ENCODE measurements around the gene HS3ST3B1.

The HS3ST3B1 gene

DNA sequence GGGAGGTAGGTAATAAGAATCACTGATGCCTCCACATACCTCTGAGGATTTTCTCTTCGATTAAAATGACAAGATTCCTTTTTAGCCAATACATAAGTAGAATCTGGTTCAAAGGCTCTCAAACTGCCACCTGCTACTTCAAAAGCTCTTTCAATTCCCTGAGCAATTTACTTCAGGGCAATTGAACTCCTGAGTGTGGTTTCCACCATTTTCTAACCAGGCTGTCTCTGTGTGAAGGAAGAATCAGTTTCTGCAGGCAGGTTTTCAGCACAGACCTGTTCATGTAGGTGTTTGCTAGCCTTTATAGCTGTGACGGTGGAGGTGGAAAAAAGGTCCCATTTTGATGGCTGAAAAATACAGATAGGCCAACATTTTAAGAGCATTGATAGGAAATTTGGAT is 18.2 kb upstream of the HS3ST3B1 start:
- TF ChIP-seq, protein P1, sequence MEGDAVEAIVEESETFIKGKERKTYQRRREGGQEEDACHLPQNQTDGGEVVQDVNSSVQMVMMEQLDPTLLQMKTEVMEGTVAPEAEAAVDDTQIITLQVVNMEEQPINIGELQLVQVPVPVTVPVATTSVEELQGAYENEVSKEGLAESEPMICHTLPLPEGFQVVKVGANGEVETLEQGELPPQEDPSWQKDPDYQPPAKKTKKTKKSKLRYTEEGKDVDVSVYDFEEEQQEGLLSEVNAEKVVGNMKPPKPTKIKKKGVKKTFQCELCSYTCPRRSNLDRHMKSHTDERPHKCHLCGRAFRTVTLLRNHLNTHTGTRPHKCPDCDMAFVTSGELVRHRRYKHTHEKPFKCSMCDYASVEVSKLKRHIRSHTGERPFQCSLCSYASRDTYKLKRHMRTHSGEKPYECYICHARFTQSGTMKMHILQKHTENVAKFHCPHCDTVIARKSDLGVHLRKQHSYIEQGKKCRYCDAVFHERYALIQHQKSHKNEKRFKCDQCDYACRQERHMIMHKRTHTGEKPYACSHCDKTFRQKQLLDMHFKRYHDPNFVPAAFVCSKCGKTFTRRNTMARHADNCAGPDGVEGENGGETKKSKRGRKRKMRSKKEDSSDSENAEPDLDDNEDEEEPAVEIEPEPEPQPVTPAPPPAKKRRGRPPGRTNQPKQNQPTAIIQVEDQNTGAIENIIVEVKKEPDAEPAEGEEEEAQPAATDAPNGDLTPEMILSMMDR (IDR thresholded peaks at IDR 0.05), result no peak

DNA sequence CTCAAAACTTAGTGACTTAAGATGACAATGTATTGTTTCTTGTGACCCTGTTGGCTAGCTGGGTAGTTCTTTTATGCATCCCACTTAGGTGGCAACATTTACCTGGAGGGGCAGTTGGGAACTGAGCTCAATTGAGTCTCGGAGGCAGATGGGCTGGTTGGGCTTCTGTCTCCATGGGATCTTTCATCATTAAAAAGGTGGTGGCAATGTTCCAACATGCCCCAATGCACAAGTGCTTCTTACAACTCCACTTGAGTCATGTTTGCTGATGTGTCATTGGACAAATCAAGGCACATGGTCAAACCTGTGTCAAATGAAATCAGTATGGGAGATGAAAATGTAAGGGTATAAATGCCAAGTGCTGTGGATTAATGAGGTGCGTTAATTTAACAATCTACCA is 11.7 kb upstream of the HS3ST3B1 start:
- TF ChIP-seq, protein P1 (IDR thresholded peaks at IDR 0.05), result no peak

DNA sequence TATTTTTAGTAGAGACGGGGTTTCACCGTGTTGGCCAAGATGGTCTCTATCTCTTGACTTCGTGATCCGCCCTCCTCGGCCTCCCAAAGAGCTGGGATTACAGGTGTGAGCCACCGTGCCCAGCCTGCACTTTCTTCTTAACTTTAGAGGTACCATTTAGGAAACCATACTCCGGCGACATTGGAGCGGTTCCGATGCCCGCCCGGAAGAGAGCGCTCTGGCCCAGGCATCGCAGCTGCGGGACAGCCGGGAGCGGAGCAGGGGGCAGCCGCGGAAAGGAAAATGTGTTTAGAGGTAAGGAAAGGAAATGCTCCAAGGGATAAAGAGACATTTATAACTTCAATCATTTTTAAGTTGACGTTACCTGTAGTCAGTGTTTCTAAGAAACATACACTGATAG is 6.0 kb upstream of the HS3ST3B1 start:
- TF ChIP-seq, protein P1 (IDR thresholded peaks at IDR 0.05), result no peak

DNA sequence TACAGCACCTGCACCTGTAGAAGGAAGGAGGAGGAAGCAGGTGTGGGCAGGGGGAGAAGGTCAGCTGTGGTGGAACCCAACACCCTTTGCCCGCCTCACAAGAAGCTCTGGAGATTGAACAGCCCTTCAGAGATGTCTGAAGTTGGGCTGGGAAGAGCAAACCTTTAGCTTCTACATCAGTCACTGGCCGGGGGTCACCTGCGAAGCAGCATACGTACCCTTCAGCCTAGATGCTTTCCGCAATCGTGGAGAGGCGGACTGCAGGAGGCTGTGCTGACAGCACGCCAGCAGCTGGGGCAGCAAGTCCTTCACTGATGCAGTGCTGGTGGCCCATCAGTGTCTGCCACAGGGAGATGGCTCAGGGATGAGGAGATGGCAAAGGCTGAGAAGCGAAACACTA is 5.2 kb upstream of the HS3ST3B1 start:
- TF ChIP-seq, protein P1 (IDR thresholded peaks at IDR 0.05), result no peak

DNA sequence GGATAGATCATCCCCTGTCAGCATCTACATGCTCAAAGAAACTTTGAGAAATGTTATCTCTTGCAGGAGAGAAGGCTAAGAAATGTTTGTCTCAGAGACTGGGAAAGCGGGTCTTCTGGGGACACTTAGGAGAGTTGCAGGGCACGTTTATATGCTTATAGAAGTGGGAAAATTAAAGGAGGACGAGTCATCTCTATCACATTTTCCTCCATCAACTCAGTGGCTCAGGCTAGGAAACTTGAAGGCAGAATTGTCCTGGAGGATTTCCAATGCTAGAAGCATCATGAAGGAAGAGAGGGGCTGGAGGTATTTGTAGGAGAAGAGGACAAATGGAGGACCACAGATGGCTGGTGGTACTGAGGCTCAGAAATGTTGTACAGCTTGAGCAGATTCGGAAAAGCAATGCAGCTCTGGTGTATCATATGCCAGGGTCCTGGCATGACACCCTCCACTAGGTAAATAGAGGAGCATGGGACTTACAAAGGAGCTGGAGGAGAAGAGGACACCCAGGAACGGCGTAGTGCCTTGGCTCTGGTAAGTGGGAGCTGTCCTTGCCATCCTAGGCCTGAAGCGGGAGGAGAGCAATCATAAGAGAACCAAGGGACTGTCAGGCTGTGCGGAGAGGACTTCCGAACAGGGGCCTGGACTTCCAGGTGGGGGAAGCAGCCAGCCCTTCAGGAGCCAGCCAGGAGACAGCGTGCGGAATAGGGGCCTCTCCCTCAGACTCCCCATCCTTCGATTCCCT is 4.5 kb upstream of the HS3ST3B1 start:
- TF ChIP-seq, protein P1 (IDR thresholded peaks at IDR 0.05), result no peak

DNA sequence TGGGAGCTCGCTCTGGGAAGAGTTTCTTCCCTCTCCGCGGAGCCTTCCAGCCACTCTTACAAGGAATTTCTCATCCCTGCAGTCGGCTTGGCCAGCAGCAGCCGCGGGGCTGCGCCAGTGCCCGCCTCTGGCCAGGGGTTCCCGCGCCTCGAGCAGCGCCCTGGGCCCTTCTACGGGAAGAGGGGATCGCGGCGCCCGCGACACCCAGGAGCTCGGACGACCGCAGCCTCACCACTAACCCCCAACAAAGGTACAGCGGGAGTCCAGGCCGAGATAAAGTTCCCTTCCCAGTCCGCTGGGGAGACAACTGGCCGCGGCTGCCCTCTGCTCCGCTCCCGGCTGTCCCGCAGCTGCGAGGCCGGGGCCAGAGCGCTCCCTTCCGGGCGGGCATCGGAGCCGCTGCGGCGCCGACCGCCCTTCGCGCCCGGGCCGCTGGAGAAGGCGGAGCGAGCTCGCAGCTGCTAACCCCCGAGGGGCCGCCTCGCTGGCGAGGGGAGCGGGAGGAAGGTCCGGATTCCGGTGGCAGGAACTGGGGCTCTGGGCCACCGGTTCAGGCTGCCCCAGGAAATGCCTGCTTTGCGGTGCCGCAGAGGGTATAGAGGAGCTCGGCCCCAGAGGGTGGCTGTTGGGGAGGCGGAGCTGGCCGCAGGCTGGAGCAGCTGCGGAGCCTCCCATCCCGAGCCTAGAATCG is 3.6 kb upstream of the HS3ST3B1 start:
- TF ChIP-seq, protein P1 (IDR thresholded peaks at IDR 0.05), result peak; percentile 59

DNA sequence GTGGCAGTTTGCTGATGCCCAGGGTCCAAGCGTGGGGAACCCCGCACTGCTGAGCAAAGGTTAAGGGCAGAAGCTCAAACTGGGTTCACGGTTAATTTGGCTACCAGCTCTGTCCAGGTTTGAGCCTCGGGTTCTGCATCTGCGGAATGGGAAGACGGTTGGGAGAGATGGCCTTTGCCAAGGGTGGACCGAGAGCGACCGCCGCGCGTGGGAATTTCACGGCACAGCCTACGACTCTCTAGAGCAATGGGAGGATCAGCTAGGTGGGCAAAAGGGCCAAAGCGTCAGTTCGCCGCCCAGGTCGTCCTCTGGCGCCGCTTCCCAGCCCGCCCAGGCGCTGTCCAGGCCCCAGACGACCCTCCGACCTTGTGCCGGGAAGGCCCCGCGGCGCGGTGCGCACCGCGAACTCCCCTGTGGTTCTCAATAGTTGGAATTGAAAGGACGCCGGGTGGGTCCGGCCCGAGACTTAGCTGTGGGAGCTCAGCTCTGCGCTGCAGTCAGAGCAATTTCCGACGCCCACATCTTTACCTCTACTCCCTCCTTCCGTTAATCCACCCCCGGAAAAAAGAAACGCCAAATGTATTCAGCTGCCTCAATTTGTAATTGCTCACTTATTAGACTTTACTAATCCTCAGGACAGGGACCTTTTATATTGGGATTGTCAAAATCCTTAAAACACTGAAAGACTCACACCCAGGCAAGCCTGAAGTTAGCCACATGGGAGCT is 2.5 kb upstream of the HS3ST3B1 start:
- TF ChIP-seq, protein P1 (IDR thresholded peaks at IDR 0.05), result no peak
